Activated CD8-positive, alpha-beta memory T cell treated with anti-CD3 and anti-CD28 coated beads for 48 hours (primary cell): ENCODE measurements around the gene NEU1.
"Not testable (repeated sequence)": the region's sequence is repeated elsewhere in the genome, so short reads cannot be mapped to it uniquely, and the experiment has no call there.

Experiments
- DNase-seq, 3 experiments: peaks; one replicate each; pipeline ENCODE4 v3.0.0-alpha.2; 2020; ENCODE audit warnings: low read depth in 2 of 3, low spot score in 2 of 3

NEU1 gene

DNA sequence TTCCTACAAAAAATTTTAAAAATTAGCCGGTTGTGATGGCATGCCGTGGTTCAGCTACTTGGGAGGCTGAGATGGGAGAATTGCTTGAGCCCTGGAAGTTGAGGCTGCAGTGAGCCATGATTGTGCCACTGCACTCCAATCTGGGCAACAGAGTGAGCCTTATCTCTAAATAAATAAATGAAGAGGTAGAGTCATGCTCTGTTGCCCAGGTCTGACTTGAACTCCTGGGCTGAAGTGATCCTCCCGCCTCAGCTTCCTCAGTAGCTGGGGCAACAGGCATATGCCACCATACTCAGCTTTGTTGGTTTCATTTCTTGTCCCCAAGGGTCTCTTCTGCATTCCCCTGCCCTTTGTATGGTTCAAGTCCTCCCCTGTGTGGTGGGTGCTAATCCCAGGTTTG, 18.1 kb downstream of the NEU1 start:
- no peak for DNase-seq

DNA sequence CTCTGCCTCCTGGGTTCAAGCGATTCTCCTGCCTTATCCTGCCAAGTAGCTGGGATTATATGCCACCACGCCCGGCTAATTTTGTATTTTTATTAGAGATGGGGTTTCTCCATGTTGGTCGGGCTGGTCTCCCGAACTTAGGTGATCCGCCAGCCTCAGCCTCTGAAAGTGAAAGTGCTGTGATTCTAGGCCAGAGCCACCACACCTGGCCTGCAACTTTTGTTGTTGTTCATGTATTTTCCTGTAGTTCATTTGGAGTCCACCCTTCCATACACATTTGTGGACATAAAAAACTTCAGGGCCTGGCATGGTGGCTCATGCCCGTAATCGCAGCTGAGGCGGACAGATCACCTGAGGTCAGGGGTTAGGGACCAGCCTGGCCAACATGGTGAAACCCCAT, 20.6 kb downstream of the NEU1 start:
- DNase-seq = no peak

DNA sequence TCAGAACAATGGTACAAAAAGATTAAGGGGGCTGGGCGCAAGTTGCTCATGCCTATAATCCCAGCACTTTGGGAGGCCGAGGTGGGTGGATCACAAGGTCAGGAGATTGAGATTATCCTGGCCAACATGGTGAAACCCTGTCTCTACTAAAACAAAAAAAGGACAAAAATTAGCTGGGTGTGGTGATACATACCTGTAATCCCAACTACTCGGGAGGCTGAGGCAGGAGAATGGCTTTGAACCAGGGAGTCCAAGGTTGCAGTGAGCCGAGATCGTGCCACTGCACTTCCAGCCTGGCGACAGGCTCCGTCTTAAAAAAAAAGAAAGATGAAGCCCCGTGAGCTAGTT, 22.9 kb downstream of the NEU1 start:
- not testable (repeated sequence) for DNase-seq

DNA sequence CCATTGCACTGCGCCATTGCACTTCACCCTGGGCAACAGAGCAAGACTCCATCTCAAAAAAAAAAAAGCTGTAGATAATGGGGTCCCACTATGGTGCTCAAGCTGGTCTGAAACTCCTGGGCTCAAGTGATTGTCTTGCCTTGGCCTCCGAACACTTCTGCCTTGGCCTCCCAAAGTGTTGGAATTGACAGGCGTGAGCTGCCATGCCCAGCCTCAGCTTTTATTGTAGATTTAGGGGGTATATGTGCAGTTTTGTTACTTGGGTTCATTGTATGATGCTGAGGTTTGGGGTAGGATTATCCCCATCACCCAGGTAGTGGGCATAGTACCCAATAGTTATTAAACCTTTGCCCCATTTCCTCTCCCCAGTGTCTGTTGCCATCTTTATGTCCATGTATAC, 23.7 kb downstream of the NEU1 start:
- DNase-seq = no peak

DNA sequence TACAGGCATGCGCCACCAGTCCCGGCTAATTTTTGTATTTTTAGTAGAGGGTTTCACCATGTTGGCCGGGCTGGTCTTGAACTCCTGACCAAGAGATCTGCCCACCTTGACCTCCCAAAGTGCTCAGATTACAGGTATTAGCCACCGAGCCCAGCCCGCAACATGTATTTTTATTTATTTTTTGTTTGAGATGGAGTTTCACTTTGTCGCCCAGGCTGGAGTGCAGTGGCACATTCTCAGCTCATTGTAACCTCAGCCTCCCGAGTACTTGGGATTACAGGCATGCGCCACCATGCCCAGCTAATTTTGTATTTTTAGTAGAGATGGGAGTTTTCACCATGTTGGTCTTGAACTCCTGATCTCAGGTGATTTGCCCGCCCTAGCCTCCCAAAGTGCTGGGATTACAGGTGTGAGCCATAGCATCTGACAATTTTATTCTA, 24.5 kb downstream of the NEU1 start:
- DNase-seq = not testable (repeated sequence)

DNA sequence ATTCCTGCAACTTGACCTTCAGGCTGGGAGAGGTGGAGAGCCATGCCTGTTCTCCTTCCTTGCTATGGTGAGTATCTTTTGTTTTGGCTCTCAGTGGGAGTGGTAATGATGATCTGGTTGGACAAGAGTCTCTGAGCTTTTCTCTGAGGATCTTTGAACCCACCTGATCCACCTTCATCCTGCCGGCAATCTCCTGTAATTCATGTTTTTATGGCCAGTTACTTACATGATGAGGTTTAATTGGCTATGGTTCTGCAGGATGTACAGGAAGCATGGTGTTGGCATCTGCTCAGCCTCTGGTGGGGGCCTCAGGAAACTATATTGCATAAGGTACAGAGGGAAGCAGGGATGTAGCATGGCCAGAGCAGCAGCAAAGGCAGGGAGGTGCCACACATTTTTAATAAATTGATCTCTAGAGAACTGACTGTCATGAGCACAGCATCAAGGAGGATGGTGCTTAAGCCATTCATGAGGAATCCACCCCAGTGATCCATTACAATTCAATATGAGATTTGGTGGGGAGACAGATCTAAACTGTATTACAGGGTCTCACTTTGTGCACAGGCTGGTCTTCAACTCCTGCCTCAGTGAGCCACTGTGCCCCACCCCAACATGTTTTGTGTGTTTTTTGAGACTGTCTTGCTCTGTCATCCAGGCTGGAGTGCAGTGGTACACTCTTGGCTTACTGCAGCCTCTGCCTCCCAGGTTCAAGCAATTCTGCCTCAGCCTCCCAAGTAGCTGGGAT, 25.1 kb downstream of the NEU1 start:
- DNase-seq = no peak

DNA sequence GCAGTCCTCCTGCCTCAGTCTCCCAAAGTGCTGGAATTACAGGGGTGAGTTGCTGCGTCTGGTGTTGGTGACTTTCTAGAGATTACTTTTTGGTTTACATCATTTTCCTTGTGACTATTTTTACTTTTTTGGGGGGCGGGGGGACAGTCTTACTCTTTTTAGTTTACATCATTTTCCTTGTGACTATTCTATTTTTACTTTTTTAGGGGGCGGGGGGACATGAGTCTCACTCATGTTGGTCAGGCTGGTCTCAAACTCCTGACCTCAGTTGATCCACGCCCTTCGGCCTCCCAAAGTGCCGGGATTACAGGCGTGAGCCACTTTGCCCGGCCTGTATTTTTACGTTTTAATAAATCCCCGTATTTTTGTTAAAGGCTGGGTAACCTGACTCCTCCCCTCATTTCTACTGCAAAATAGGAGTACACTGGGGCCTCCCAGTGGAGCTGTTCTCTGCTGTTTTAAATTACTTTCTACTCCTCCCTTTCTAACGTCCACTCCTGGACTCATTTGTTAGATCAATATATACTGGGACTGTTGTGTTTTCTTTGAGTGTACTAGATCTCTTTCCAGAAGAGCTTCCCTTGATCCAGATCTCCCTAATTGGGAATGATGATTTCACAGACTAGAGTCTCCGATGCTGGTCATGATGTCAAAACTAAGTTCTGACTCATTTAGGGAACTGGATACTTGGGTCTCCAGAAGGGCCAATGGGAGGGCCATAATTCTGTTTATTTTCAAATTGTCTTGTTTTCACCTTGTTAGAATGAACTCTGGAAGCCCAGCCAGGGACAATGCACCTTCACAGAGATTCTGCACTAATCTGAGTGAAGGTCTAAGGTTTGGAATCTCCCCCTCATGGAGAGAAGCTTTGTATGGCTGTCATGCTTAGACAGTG, 25.9 kb downstream of the NEU1 start:
- no peak for DNase-seq

DNA sequence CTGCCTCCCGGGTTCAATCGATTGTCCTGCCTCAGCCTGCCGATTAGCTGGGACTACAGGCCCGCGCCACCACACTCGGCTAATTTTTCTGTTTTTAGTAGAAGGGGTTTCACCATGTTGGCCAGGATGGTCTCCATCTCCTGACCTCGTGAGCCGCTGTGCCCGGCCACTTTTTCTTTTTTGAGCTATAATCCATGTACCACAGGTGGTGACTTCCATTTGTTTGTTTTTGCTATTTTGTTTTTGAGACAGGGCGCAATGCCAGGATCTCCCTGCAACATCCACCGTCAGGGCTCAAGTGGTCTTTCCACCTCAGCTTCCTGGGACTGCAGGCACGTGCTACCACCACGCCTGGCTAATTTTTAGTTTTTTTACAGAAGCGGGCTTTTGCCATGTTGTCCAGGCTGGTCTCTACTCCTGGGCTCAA, 26.6 kb downstream of the NEU1 start:
- no peak for DNase-seq

DNA sequence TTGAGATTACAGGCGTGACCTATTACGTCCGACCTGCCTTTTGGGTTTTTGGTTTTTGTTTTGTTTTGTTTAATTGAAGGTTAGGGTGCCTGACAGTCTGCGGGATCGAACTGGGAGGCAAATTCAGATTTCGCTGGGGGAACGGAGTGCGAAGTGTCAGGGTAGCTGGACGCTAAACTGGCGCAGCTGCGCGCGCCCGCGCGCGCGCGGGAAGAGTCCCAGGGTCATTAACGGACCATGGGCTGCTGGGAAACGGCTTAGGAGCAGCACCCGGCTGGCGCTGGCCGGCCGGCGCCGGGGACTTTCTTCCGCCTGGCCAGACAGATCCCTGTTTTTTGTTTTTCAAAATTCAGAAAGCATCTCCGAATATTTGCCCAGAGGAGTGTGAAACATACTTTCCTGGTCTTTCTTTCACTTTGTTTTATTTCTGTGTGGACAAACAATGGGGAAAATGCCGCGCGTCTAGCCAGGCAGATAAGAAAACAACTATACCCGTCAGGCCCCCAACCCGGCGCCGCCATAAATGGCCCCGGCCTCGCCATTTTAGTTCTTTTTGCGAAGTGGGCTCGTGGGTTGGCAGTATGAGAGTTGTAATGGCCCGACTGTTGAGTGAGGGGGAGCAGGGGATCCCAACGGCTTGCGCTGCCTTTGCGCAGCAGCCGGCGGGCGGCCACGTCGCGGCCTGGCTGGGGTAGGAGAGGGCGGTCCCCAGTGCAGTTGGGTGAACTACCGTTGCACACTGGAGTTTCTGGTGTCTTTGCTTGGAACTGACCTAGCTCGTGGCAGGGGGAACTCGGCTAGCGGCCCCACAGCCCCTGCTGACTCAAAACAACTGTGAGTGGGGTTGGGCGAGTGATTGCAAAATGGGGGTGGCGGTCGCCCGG, 28.0 kb downstream of the NEU1 start:
- peak; percentile 64 to 85 (median 80) for DNase-seq

DNA sequence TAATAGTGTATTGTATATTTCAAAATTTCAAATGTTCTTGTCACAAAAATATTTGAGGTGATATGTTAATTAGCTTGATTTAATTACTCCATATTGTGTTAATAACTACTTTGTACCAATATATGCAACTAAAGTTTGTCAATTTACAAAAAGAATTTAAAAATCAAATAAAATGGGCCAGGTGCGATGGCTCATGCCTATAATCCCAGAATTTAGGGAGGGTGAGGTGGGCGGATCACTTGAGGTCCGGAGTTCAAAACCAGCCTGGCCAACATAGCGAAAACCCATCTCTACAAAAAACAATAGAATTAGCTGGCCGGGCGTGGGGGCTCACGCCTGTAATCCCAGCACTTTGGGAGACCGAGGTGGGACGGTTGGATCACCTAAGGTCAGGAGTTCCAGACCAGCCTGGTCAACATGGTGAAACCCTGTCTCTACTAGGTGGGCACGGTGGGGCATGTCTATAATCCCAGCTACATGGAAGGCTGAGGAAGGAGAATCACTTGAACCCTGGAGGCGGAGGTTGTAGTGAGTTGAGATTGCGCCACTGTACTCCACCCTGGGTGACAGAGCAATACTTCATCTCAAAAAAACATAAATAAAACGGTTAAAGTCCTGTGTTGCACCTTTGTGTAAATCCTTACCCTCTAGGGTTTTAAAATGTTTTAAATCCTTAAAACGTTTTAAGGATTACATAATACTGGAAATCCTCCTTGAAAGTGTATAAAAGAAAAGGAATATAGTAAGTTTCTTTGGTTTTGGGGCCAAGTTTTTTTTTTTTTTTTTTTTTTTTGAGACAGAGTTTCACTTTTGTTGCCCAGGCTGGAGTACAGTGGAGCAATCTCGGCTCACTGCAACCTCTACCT, 31.0 kb downstream of the NEU1 start:
- DNase-seq = no peak

DNA sequence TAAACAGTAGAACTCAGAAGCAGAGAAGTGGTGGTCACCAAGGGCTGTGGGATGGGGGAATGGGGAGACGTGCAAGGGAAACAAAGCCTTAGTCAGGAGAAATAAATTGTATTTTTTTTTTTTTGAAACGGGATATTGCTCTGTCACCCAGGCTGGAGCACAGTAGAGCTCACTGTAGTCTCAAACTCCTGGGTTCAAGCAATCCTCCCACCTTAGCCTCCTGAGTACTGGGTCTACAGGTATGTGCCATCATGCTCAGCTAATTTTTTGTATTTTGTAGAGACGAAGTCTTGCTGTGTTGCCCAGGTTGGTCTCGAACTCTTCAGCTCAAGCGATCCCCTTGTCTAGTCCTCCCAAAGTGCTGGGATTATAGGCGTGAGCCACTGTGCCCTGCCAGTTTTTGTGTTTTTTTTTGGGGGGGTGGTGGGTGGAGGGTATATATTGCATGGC, 31.7 kb downstream of the NEU1 start:
- DNase-seq = no peak

DNA sequence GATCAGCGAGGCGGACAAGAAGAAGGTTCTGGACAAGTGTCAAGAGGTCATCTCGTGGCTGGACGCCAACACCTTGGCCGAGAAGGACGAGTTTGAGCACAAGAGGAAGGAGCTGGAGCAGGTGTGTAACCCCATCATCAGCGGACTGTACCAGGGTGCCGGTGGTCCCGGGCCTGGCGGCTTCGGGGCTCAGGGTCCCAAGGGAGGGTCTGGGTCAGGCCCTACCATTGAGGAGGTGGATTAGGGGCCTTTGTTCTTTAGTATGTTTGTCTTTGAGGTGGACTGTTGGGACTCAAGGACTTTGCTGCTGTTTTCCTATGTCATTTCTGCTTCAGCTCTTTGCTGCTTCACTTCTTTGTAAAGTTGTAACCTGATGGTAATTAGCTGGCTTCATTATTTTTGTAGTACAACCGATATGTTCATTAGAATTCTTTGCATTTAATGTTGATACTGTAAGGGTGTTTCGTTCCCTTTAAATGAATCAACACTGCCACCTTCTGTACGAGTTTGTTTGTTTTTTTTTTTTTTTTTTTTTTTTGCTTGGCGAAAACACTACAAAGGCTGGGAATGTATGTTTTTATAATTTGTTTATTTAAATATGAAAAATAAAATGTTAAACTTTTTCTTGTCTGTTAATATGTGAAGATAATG, 32.9 kb downstream of the NEU1 start:
- DNase-seq = no peak

DNA sequence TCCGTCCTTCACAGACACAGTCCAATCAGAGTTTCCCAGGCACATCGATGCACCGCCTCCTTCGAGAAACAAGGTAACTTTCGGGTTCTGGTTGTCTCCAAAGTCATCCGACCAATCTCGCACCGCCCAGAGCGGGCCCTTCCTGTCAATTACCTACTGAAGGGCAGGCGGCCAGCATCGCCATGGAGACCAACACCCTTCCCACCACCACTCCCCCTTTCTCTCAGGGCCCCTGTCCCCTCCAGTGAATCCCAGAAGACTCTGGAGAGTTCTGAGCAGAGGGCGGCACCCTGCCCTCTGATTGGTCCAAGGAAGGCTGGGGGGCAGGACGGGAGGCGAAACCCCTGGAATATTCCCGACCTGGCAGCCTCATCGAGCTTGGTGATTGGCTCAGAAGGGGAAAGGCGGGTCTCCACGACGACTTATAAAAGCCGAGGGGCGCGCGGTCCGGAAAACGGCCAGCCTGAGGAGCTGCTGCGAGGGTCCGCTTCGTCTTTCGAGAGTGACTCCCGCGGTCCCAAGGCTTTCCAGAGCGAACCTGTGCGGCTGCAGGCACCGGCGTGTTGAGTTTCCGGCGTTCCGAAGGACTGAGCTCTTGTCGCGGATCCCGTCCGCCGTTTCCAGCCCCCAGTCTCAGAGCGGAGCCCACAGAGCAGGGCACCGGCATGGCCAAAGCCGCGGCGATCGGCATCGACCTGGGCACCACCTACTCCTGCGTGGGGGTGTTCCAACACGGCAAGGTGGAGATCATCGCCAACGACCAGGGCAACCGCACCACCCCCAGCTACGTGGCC, 35.1 kb downstream of the NEU1 start, which contains the start of gene HSPA1B:
HSPA1B (plus strand) TSS at position 453 of the 794 bp plus-strand sequence; CDS start at position 666, 213 bp downstream.
- peak in 2 of 3 experiments; percentile 81 to 88 for DNase-seq

DNA sequence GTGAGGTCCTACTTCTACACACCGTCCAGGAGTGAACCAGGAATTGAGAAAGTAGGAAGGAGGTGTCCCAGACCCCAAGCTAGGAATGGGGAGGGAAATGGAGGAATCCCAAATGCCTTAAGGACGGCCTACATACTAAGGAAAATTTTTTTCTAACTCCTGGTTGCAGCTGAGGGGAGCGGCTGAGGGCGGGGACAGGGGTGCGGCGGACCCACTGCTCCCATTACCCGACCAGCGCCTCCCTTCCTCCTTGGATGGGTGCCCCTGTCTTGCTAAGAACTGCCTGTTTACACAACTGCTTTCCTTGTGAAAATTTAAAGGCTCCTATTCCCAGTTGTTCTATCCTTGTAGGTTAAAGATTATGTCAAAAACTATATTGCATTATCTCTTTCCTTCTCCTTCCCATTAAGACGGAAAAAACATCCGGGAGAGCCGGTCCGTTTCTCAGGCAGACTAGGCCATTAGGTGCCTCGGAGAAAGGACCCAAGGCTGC, 35.8 kb downstream of the NEU1 start:
- DNase-seq = no peak

DNA sequence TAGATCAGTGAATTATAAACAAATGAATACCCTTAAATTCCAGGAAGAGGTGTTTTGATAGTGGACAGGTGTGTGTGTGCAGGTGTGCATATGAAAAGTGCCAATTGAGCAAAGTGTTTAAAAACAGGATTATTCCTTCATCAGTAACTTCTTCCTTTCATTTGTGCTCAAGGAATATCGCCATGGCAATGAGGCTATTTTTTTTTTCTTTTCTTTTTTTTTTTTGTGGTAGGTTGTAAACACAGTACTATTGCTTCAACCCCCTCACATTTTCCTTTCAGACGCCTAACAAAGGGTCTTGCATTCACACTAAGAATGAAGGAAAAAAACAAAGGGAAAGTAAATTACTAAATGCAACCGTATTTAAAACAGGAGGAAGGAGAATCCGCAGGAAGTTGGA, 37.1 kb downstream of the NEU1 start:
- DNase-seq = no peak

DNA sequence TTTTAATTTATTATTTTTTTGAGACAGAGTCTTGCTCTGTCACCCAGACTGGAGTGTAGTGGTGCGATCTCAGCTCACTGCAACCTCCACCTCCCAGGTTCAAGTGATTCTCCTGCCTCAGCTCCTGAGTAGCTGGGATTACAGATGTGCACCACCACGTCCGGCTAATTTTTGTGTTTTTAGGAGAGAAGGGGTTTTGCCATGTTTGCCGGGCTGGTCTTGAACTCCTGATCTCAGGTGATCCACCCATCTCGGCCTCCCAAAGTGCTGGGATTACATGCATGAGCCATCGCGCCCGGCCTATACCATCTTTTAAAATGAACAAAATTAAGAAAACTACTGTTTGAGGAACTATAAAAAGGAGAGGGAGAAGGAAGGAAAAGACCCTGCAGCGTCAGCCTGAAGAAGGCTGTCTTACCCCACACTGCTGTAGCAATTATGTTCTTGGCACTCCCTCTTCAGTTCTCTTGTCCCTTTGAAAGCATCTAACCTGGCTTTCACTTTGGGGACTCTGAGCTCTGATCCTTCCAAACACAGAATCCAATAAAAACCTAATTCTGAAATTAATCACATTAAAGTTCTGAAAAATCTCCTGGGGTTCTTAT, 38.9 kb downstream of the NEU1 start:
- DNase-seq = not testable (repeated sequence)

DNA sequence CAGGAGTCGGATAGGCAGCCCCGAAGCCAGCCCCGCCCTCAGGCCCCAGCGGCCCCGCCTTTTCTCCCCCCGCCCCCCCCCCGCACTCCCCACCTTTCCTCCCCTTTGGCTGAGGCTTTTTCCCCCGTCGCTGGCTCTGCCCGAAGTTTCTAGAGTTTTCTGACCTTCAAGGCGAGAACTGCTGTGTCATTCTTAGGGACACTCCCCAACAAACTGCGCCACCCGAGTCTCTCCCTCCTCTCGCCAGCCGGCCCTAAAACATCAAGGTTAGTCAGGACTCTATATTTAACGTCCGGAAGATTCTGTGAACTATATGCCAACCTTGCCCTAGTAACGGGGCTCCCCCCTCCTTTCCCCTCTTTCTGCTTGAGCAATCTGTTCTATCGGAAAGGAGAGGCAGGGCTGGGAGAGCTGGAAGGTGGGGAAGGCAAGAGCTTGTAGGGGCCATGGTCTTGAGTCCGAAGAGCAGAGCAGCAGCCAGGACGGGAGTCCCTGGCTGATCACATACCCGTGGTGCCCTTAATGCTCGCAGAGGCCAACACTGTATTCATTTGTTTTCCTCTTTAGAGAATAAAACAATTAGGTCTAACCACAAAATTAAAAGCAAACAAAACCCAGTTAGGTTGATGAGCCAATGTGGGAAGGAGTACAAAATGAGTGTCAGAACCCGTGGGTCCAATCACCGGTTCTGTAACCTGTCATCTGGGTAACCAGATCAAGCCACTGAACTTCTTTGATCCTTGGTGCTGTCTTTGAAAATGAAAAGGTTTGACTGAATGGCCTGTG, 40.4 kb downstream of the NEU1 start:
- no peak for DNase-seq
